ENCODE results near the gene NOTO. TPM values are rescaled to one million over a fixed set of nuclear protein-coding genes. Genes with fewer than 3 reads are reported as not detected.

NOTO gene
- total RNA-seq, 1 experiment from 2014 or later = not detected

DNA sequence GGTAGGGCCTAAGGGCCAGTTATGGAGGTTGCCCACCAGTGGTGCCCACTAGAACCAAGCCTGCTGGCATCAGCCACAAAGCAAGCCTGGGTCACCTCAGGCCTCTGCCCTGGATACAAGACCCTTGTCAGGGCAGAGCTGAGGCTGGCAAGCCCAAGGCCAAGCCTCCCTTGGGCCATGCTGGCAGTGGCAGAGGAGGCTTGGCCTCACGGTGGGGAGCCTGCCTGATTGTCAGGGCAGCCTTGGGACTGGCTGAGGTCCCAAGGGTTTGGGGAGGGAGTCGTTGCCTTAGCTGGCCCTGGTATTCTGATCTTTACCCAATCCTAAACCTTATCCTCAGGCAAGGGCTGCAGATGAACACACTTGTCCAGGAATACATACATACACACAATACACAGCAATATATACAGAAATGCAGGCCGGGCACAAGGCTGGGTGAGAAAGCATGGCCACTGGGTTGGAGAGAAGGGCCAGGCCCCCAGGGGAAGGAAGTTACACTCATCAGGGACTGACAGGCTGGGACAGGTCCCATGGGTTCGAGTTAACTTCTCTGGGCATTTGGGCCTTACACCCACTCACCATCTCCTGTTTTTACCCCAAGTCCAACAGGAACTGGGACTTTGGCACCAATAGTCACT is 52.8 kb downstream of the NOTO start:
- no peak overlapping the region for H2AFZ ChIP-seq (ENCODE audit: low read length)
- H3K4me1 ChIP-seq (ENCODE audit: low read length) = no peaks in the 10 kb centered on the region
- H3K79me2 ChIP-seq (ENCODE audit: low read length) = no peaks in the 10 kb centered on the region
- H3K36me3 ChIP-seq (ENCODE audit: insufficient read depth, low read length) = peaks cover 46% of the 10 kb centered on the region
- no peaks in the 10 kb centered on the region for H3K9me2 ChIP-seq (replicated peaks; ENCODE audit: insufficient read depth, low read length)
- no peak overlapping the region for H3K4me3 ChIP-seq (ENCODE audit: low read length)
- H3K27ac ChIP-seq (ENCODE audit: low read length) = no peak overlapping the region
- no peak overlapping the region for H3K4me2 ChIP-seq (ENCODE audit: low read depth, low read length, poor library complexity, severe bottlenecking)
- peak; percentile 61 for DNase-seq
- no peaks in the 10 kb centered on the region for H3K9me3 ChIP-seq (ENCODE audit: low read length)
- H3K9ac ChIP-seq (ENCODE audit: low read length) = no peak overlapping the region
- H4K20me1 ChIP-seq (ENCODE audit: insufficient read depth, low read depth, low read length) = peaks cover 19% of the 10 kb centered on the region; the same call in 1 of the 2 replicates
- no peaks in the 10 kb centered on the region for H3K27me3 ChIP-seq (ENCODE audit: low read length)

DNA sequence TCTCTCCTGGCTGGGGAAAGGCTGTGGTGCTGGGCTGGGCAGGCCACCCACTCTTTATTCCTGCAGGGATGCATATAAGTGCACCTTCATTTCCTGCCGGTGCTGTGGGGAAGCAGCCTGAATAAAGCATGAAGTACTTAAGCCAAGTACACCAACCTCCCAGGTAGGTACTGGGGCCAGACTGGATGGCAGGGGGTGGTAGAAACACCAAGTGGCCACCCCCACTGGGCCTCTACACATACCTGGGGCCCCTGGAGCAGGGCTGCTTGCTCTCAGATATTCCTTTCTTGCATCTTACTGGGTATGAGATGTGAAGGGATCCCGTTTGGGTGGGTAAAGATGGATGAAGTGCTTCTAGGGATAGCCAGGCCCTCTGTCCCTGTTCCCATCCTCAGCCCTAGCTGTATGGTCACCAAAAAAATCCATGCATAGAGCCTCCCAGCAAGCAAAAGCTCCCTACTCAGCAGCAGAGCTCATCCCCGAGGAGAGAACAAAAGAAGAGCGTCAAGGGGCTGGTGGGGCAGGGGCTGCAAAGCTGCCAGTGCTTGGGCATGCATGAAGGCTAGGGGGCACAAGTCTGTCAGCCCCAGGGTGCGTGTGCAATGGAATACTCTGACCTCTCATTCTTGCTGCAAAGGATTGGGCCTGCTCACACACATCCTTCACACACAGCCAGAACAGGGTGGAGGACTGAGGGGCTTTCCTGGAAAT is 53.7 kb downstream of the NOTO start:
- H3K4me2 ChIP-seq (ENCODE audit: low read depth, low read length, poor library complexity, severe bottlenecking) = no peak overlapping the region
- H3K4me1 ChIP-seq (ENCODE audit: low read length) = no peaks in the 10 kb centered on the region
- no peaks in the 10 kb centered on the region for H3K27me3 ChIP-seq (ENCODE audit: low read length)
- H3K27ac ChIP-seq (ENCODE audit: low read length) = no peak overlapping the region
- H3K4me3 ChIP-seq (ENCODE audit: low read length) = no peak overlapping the region
- peaks cover 37% of the 10 kb centered on the region for H3K36me3 ChIP-seq (ENCODE audit: insufficient read depth, low read length)
- H3K79me2 ChIP-seq (ENCODE audit: low read length) = no peaks in the 10 kb centered on the region
- no peak overlapping the region for H3K9ac ChIP-seq (ENCODE audit: low read length)
- no peaks in the 10 kb centered on the region for H3K9me3 ChIP-seq (ENCODE audit: low read length)
- H3K9me2 ChIP-seq (replicated peaks; ENCODE audit: insufficient read depth, low read length) = no peaks in the 10 kb centered on the region
- no peak overlapping the region for H2AFZ ChIP-seq (ENCODE audit: low read length)
- DNase-seq = peak; percentile 42
- peaks cover 17% of the 10 kb centered on the region; the same call in 1 of the 2 replicates for H4K20me1 ChIP-seq (ENCODE audit: insufficient read depth, low read depth, low read length)

DNA sequence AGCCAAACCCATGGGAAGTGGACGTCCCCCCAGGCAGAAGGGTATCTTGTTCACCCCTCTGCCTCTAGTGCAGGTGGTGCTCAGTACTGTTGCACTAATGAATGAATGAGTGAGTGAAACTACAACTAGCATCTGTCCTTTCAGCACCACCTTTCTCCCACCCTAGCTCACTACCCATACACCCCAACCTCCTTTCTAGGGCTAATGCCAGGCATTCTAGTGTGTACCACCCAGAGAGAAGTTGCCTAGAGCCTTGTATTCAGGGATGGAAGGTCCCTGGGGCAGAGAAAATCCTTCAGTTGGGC is 54.2 kb downstream of the NOTO start:
- Histone ChIP-seq H3K27me3 (ENCODE audit: low read length) (no peaks in the 10 kb centered on the region), H4K20me1 (ENCODE audit: insufficient read depth, low read depth, low read length) (peaks cover 17% of the 10 kb centered on the region; the same call in 1 of the 2 replicates), H3K4me3 (ENCODE audit: low read length) (no peak overlapping the region), H3K79me2 (ENCODE audit: low read length) (no peaks in the 10 kb centered on the region), H3K9me3 (ENCODE audit: low read length) (no peaks in the 10 kb centered on the region), H3K9me2 (replicated peaks; ENCODE audit: insufficient read depth, low read length) (no peaks in the 10 kb centered on the region), H2AFZ (ENCODE audit: low read length) (no peak overlapping the region), H3K27ac (ENCODE audit: low read length) (no peak overlapping the region), H3K36me3 (ENCODE audit: insufficient read depth, low read length) (peaks cover 37% of the 10 kb centered on the region), H3K4me2 (ENCODE audit: low read depth, low read length, poor library complexity, severe bottlenecking) (no peak overlapping the region), H3K4me1 (ENCODE audit: low read length) (no peaks in the 10 kb centered on the region), H3K9ac (ENCODE audit: low read length) (no peak overlapping the region)
- peak; percentile 60 for DNase-seq

DNA sequence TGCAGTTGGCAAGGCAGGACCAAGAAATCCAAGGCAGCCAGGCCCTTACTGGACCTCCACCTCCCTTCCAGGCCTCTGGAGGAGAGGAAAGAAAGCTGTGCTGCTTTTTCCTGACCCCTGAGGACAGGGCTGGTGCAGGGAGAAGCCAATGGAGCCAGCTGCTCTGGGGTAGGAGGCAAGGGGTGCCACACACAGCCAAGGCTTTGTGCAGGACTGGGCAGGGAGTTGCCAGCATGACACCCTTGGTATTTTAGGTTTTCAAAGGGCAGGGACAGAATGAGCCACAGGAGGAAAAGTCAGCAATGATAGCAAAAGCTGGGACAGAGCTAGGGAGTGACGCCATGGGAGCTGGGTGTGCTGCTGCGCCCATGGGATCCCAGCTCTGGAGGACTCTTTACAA is 54.6 kb downstream of the NOTO start:
- Histone ChIP-seq H3K4me2 (ENCODE audit: low read depth, low read length, poor library complexity, severe bottlenecking) (no peak overlapping the region), H3K79me2 (ENCODE audit: low read length) (no peaks in the 10 kb centered on the region), H4K20me1 (ENCODE audit: insufficient read depth, low read depth, low read length) (peaks cover 17% of the 10 kb centered on the region; the same call in 1 of the 2 replicates), H3K27ac (ENCODE audit: low read length) (no peak overlapping the region), H3K9me3 (ENCODE audit: low read length) (no peaks in the 10 kb centered on the region), H3K4me1 (ENCODE audit: low read length) (no peaks in the 10 kb centered on the region), H3K4me3 (ENCODE audit: low read length) (no peak overlapping the region), H3K36me3 (ENCODE audit: insufficient read depth, low read length) (peaks cover 37% of the 10 kb centered on the region), H3K9ac (ENCODE audit: low read length) (no peak overlapping the region), H3K9me2 (replicated peaks; ENCODE audit: insufficient read depth, low read length) (no peaks in the 10 kb centered on the region), H2AFZ (ENCODE audit: low read length) (no peak overlapping the region), H3K27me3 (ENCODE audit: low read length) (no peaks in the 10 kb centered on the region)
- peak; percentile 41 for DNase-seq

DNA sequence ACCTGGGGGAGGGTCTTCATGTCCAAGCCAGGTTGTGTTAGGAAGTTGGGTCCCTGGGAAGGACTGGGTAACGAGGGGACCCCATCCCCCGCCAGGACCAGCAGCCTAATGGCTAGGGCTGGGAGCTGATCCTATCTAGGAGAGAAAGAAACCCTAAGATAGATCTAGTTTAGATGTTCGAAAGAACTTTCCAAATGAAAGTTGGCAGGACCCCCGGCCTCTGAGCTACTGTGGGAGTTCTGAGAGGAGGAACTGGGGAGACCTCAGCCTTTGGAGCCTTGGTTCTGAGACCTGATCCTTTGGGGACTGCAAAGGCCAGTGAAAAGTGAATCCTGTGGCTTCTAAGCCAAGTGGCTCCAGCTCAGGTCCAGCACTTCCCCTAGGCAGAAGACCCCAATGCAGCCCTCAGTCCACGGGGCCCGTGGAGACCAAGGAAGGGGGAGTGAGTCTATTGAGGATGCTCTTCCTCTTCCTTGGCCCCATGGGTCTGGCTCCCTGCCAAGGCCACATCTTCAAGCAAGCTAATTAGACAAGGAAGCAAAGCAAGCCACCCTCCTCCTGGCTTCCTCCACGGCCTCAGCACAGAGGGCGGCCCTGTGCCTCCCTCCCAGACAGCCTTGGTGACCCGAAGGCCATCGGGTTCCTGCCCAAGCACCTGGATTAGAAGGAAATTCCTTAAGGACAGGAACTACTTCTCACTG is 55.2 kb downstream of the NOTO start:
- Histone ChIP-seq H3K27ac (ENCODE audit: low read length) (no peak overlapping the region), H3K36me3 (ENCODE audit: insufficient read depth, low read length) (peaks cover 38% of the 10 kb centered on the region)
- DNase-seq = peak; percentile 72

DNA sequence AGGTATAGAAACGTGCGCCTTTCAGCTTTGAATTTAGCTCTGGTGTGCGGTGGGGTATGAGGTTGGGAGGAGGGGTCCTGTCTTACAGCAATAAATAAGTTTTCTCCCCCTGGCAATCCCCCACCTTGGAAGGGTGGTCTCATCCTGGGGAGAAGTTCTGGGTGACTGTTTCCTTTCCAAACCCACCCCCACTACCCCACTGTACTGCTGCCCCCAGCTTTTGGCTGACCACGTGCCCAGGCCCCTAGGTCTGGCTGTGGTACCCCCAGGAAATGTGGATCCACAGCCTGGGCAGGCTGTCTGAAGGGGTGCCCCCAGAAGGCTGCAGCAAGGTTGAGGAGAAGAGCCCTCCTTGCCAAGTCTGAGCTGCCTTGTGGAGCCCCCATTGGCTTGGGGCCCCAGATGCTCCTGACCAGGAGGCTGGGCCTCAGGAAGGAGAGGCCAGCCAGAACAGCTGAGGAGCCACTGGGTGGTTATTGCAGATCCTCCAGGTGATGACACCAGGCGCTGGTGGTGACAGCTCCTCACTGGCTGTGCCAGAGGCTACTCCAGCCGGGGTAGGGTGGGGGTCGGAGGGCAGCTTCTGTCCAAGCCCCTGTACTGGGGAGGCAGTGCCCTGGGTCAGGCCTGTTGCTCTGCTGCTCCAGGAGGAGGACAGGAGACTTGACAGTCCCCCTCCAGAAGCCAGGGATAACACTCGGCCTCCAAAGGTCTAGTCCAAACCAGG is 56.0 kb downstream of the NOTO start:
- Histone ChIP-seq H3K27me3 (ENCODE audit: low read length) (no peaks in the 10 kb centered on the region), H3K9ac (ENCODE audit: low read length) (no peak overlapping the region), H3K9me3 (ENCODE audit: low read length) (no peaks in the 10 kb centered on the region), H4K20me1 (ENCODE audit: insufficient read depth, low read depth, low read length) (peaks cover 11% of the 10 kb centered on the region; the same call in 1 of the 2 replicates), H3K27ac (ENCODE audit: low read length) (no peak overlapping the region), H2AFZ (ENCODE audit: low read length) (no peak overlapping the region), H3K36me3 (ENCODE audit: insufficient read depth, low read length) (peaks cover 34% of the 10 kb centered on the region), H3K4me3 (ENCODE audit: low read length) (no peak overlapping the region), H3K4me1 (ENCODE audit: low read length) (no peaks in the 10 kb centered on the region), H3K4me2 (ENCODE audit: low read depth, low read length, poor library complexity, severe bottlenecking) (no peak overlapping the region), H3K79me2 (ENCODE audit: low read length) (no peaks in the 10 kb centered on the region), H3K9me2 (replicated peaks; ENCODE audit: insufficient read depth, low read length) (no peaks in the 10 kb centered on the region)
- DNase-seq = no peak

More for the DNA sequence above, 55.2 kb downstream of the NOTO start:
- H3K9ac ChIP-seq (ENCODE audit: low read length) = no peak overlapping the region
- H2AFZ ChIP-seq (ENCODE audit: low read length) = no peak overlapping the region
- peaks cover 17% of the 10 kb centered on the region; the same call in 1 of the 2 replicates for H4K20me1 ChIP-seq (ENCODE audit: insufficient read depth, low read depth, low read length)
- no peaks in the 10 kb centered on the region for H3K27me3 ChIP-seq (ENCODE audit: low read length)
- H3K4me1 ChIP-seq (ENCODE audit: low read length) = no peaks in the 10 kb centered on the region
- no peaks in the 10 kb centered on the region for H3K9me3 ChIP-seq (ENCODE audit: low read length)
- no peak overlapping the region for H3K4me3 ChIP-seq (ENCODE audit: low read length)
- H3K9me2 ChIP-seq (replicated peaks; ENCODE audit: insufficient read depth, low read length) = no peaks in the 10 kb centered on the region
- H3K79me2 ChIP-seq (ENCODE audit: low read length) = no peaks in the 10 kb centered on the region
- no peak overlapping the region for H3K4me2 ChIP-seq (ENCODE audit: low read depth, low read length, poor library complexity, severe bottlenecking)

DNA sequence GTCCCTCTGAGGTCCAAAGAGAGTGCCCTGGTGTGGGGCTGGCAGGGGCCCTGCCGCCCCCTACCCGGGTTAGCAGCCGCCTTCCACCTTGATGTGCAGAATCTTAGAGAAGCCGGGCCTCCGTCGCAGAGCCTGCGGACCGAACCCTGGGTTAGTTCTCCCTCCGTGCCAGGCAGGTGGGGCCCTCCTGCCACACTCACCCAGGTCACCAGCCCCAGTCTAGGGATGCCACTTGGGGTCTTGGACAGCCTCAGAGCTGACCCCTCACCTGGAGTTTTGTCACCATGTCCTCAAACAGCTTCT is 56.5 kb downstream of the NOTO start:
- no peaks in the 10 kb centered on the region for H3K9me3 ChIP-seq (ENCODE audit: low read length)
- H3K4me2 ChIP-seq (ENCODE audit: low read depth, low read length, poor library complexity, severe bottlenecking) = no peak overlapping the region
- no peak overlapping the region for H3K27ac ChIP-seq (ENCODE audit: low read length)
- no peaks in the 10 kb centered on the region for H3K9me2 ChIP-seq (replicated peaks; ENCODE audit: insufficient read depth, low read length)
- peaks cover 32% of the 10 kb centered on the region for H3K36me3 ChIP-seq (ENCODE audit: insufficient read depth, low read length)
- H3K79me2 ChIP-seq (ENCODE audit: low read length) = no peaks in the 10 kb centered on the region
- H3K4me3 ChIP-seq (ENCODE audit: low read length) = no peak overlapping the region
- H4K20me1 ChIP-seq (ENCODE audit: insufficient read depth, low read depth, low read length) = peaks cover 12% of the 10 kb centered on the region; the same call in 1 of the 2 replicates
- H3K9ac ChIP-seq (ENCODE audit: low read length) = no peak overlapping the region
- DNase-seq = no peak
- H3K4me1 ChIP-seq (ENCODE audit: low read length) = no peaks in the 10 kb centered on the region
- no peak overlapping the region for H2AFZ ChIP-seq (ENCODE audit: low read length)
- H3K27me3 ChIP-seq (ENCODE audit: low read length) = no peaks in the 10 kb centered on the region

DNA sequence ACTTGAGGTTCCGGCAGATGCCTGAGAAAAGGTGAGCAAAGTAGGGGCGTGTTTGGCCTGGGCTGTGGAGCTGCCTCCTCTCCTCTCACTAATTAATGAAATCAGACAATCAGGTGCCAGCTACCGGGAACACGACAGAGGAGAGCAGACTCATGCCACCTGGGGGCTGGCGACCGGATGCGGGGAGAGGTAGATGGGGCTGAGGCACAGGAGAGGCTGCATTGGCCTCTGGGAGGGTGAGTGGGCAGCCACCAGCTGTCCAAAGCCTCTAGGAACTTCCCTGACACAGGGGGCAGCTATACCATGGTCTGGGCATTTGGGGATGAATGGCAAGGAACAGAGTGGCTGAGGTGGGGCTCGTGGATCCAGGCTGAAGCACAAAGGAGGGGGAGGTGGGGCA is 56.9 kb downstream of the NOTO start:
- H3K4me1 ChIP-seq (ENCODE audit: low read length) = no peaks in the 10 kb centered on the region
- no peak overlapping the region for H3K4me2 ChIP-seq (ENCODE audit: low read depth, low read length, poor library complexity, severe bottlenecking)
- H3K36me3 ChIP-seq (ENCODE audit: insufficient read depth, low read length) = peaks cover 34% of the 10 kb centered on the region

More for the DNA sequence above, 56.9 kb downstream of the NOTO start:
- Histone ChIP-seq H3K27ac (ENCODE audit: low read length) (no peak overlapping the region), H2AFZ (ENCODE audit: low read length) (no peak overlapping the region), H3K9me2 (replicated peaks; ENCODE audit: insufficient read depth, low read length) (no peaks in the 10 kb centered on the region), H3K9ac (ENCODE audit: low read length) (no peak overlapping the region), H4K20me1 (ENCODE audit: insufficient read depth, low read depth, low read length) (peaks cover 16% of the 10 kb centered on the region; the same call in 1 of the 2 replicates), H3K79me2 (ENCODE audit: low read length) (no peaks in the 10 kb centered on the region), H3K4me3 (ENCODE audit: low read length) (no peak overlapping the region), H3K9me3 (ENCODE audit: low read length) (no peaks in the 10 kb centered on the region), H3K27me3 (ENCODE audit: low read length) (no peaks in the 10 kb centered on the region)
- DNase-seq = no peak

All from Karpas-422 (cell line).